Measurements from ENCODE around the gene KCNAB1.

KCNAB1 gene

DNA sequence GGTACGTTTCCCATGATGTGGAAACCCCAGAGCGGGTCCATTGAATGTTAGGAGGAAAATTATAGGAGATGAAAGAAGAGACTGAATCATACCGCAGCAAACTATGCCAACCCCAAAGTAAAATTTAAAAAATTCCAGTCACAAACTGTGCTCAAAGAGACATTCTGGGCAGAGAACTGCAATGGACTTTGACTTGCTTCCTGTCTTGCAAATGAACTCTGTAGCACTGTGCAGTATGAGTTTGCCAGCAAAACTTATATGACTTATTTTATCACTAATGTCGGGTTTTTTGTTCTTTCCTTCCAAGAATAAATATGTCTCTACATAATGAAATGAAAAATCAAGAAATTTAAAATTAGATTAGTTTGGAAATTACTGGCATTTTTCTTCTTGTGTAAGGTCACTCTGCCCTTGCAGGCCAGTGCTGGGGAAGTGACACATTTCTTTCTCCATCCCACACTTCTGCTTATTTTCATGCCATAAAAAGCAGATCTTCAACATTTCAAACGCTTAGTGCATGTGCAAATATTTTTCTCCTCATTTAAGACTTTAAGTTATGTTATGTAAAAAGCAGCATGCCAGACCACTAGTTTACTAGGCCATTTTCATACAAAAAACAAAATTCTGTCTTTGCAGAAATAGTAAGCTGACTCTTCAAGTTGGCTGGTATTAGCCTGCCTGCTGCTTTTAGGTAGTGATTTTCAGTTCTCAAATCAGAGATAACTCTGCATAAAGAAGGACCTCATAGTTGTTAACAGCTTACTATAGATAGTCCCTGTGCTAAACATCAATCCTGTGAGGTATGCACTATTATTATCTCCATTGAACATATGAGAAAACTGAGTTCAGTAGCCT, 466.8 kb downstream of the KCNAB1 start:
- DNase-seq, result no peak

- no peak for DNase-seq
These were observed 467.3 kb downstream of the KCNAB1 start for GRCh38 chr3:156587760-156588069.

Measured in DMS 273 treated with DMSO at 0.1 percent for 48 hours (cell line).